HG03457 (cell line): Measurements from ENCODE around the gene ATP1A1.

ENCODE experiments used
- ATAC-seq: cut with Tn5 transposase; IDR thresholded peaks from one replicate; pipeline ENCODE4 v1.9.1; 2021; ENCODE audit warnings: moderate number of reproducible peaks; ENCODE audit not compliant: unreplicated experiment

Gene ATP1A1

DNA sequence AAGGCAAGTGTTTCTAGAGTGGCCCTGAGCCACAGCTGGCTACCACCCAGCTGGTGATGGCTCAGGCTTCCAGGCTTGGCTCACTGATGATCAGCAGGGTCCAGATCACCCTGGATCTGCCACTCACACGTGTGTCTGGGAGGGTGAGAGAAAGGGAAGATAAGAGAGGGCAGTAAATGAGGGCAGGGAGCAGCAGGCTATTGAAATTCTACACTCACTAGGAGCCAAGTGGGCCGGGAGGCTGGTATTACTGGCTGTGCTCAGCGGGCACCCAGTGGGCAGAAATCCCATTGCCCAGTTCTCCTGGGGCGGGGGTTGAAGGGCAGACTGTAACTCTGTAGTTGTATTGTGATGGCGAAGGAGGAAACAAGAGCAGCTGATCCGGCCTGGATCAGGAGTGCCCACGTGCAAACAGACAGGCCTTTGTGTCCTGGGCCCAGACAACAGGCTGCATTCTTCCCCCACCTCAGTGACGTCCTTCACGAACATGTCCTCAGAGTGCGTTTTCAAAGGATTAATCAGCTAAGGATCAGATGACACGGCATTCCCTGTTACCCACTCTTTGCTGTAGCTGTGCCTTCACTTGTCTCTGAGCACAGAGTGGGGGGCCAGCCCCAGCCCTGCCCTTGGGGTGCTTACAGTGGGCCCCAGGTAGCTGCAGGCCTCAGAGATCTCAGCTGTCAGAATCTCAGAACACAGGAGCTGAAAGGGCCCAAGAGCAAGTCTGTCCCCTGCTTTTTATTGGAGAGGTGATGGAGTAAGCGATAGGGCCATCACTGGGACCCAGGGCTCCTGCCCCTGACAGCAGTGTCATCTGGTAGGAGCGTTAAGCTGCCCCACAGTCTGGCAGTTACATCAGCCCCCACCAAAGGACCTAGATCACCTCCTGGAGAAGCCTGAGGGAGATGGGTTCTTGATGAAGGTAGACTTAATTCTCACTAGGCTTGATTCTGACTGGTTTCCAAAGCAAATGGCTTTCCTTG, 60.5 kb downstream of the ATP1A1 start:
- ATAC-seq, result no peak

DNA sequence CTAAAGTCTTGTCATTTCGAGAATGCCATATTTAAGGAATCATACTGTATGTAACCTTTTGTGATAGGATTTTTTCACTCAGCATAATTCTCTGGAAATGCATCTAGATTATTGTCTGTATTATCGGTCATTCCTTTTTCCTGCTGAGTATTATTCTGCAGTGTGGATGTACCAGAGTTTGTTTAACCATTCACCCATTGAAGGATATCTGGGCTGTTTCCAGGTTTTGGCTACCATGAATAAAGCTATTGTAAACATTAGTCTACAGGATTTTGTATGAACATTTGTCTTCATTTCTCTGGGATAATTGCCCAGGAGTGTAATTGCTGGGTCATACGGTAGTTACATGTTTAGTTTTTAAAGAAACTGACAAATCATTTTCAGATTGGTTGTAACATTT, 61.8 kb downstream of the ATP1A1 start:
- ATAC-seq, result no peak

DNA sequence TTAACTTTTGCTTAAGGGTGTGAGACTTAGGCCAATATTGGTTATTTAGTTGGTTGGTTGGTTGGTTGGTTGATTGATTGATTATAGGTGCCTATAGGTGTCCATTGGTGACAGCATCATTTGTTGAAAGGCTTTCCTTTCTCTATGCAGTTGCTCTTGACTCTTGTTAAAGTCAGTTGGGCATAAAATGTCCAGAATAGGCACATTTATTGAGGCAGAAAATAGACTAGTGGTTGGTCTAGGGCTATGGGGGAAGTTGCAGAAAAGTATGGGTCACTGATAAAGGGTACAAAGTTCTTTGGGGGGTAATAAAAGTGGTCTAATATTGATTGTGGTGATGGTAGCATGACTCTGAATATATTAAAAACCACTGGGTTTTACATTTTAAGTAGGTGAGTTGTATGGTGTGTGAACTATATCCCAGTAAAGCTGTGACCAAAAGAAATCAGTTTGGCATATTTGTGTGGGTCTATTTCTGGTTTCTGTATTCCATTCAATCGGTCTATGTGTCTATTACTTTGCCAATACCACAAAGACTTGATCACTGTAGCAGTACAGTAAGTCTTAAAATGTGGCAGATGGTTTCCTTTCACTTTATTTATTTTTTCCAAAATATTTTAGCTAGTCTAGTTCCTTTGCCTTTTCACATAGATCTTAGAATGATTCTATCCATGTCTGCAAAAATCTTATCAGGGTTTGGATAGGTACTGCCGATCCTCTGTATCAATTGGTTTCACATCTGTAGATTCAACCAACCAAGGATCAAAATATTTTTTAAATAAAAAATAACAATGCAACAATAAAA, 63.0 kb downstream of the ATP1A1 start:
- ATAC-seq, result no peak

DNA sequence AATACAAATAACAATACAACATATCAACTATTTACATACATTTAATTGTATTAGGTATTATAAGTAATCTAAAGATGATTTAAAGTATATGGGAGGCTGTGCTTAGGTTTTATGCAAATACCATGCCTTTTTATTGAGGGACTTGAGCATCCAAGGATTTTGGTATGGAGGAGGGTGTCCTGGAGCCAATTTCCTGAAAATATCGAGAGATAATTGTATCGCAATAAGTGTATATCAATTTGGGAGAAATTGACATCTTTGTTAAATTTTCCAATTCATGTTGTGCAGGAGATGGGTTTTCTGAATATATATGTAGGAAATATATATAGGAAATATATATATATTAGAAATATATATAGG, 63.5 kb downstream of the ATP1A1 start:
- ATAC-seq, result no peak

DNA sequence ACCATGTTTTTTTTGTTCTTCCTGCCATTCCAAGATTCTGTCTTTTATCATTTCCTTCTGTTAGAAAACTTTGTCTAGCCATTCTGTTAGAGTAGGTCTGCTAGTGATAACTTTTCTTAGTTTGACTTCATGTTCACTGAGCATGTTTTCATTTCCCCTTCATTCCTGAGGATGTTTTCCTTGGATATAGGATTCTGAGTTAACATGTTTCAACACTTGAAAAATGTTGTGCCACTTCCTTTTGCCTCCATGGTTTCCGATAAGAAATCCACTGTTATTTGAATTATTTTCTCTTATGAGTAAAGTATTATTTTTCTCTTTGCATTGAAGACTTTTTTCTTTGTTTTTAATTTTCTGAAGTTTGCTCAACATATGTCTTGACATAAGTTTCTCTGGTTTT, 66.7 kb downstream of the ATP1A1 start:
- no peak for ATAC-seq

DNA sequence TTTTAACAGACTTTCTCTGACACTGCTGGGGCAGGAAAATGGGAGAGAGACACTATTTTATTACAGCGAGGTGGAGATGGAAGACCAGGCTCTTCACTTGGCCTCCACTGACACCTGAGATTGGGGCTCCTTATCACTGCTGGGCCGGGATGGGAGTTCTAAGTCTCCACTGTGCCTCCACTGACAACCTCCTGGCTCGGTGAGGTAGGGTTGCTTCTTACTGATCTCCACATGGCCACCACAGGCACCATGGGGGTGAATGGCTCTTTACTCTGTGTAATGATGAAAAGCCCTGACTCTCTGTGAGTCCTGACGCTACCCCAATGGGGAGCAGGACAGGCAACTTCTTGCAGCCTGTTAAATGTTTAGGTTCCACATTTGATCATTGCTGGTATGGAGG, 67.7 kb downstream of the ATP1A1 start:
- no peak for ATAC-seq

DNA sequence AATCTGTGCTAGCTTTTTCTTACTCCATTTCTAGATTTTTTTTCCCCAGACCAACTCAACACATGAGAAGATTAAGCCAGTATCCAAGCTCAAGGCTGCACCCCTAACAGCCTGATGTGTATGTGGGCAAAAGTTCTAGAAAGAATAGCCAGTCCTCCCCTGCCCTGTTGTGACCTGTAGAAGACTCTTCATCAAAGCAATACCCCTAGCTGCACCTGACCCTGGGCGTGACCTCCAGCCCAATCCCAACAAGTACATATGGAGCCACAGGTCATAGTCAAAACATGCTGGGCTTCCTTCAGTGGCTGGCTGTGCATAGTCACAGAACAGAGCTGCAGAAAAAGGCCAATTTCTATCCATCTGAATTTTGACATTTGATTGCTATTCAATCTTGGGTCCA, 72.5 kb downstream of the ATP1A1 start:
- ATAC-seq, result no peak

DNA sequence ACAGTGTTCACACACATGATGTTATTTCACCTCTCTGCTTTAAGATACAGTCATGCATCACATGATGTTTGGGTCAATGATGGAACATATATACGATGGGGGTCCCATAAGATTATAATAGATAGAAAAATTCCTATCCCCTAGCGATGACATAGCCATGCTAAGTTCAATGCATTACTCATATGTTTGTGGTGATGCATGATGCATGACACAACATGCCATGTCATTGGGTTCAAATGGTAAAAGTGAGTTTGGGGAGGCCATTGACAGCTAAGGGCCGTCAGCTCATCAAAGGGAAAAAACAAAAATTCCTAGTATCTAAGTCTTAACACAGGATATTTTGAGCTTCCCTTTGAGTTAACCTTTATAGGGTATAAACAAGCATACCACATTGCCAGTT, 73.6 kb downstream of the ATP1A1 start:
- ATAC-seq, result no peak

DNA sequence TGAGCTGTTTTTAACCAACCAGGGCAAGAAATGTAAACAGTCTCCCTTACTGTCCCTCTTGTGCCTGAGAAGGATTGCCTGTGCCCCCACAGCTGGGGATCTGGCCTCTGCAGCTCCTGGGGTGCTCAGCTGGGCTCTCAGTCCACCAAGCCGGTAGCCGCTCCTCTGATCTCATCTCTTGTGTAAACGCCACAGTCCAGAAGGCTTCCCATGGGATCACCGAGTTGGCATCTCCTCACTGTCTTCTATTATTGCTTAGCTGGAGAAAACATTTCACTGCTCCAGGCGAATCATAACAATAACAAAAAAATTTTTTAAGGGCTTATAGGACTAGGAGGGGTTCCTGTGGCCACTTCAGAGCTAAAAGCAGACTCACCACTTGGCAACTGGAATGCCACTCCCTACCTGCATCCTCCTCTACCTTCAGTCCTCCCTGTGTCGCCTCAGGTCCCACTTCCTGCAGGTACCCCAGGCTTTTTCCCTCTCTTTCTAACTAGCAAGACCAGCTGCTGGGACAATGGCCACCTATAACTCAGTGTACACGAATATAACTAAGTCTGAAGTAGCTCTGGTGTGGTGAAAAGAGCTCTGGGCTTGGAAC, 75.8 kb downstream of the ATP1A1 start:
- ATAC-seq, result no peak

DNA sequence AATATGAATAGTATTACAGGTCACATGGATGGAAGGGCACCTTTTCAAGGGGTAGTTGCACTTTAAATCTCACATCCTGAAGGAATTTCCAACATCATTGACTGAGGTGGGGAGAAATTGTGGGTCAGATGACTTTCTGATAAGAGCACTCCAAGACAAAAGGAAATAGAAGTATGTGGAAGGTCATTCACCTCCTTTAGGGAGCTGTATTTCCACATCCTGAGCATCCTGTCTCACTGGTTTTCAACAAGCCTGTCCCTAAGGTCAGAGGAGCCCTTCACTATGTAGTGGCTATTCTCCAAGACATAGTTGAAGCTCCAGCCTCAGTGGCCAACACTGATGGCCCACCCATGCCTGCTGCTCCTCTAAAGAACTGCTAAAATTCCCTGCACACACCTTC, 76.5 kb downstream of the ATP1A1 start:
- no peak for ATAC-seq

DNA sequence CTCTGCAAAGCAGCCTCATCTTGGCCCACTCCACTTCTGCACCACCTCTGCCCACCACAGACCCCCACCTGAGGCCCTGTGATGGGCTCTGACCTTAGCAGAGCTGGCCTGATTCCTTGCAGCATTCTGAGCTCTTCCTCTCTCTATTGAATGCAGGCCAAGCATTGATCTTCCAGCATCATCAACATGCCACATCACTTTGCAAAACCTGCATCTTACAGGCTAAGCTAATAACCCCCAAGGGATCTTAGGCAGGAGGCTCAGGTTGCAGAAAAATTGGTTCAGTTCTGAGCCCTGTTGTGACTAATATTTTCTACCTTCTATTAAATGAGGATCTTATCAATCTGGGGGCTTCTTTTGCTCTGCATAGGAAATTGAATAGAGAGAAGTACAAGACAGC, 78.7 kb downstream of the ATP1A1 start:
- no peak for ATAC-seq

DNA sequence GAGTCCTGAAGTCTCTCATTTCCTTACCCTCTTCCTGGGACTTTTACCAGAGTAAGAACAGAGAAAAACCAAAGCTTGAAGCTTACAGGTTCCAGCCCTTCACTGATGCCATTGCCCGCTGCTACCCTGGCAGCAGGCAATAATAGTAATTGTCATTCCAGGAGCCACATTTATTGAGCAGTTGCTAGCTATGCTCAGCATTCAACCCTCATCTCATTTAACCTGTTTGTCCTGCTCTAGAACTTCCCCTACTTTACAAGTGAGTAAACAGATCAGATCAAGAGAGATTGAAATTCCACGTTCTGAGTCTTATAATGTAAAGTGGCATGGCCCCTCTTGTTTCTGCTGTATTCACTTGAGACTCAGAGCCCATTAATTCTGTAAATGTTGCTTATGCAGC, 80.4 kb downstream of the ATP1A1 start:
- ATAC-seq, result no peak

DNA sequence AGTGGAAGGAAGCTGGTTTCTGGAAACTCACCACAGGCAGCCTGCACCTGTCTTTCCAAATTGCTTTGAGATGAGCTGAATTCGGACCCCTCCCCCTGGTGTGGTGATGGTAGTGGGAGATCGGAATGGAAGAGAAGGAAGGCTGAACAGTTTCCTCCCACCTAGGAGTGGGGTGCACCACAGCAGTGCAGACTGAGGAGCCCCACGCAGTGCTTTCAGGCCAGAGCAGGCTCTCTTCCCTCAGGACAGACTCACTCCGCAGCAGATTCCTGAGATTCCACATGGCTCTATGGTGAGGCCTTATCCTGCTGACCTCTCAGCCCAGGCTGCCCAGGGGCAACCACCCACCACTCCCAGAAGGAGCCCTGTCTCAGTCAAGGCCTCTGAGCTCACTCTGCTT, 80.9 kb downstream of the ATP1A1 start:
- no peak for ATAC-seq
